OCI-LY3 (cell line): ENCODE measurements around the gene SERPINA10.

Experiments used
- EZH2phosphoT487 ChIP-seq: fragments of 200-600 bp; shearing (Covaris generic); IDR thresholded peaks from 2 replicates; pipeline ENCODE4 v1.6.1; 2018; ENCODE audit warnings: antibody characterized with exemption, mixed run types, low read depth
- TF ChIP-seq, protein P1 (sequence below): fragments of 200-600, 300-600 bp; sonication (generic); IDR thresholded peaks from 2 replicates; pipeline ENCODE4 v1.5.1; 2014; ENCODE audit warnings: antibody characterized with exemption, low read length, low read depth

DNA sequence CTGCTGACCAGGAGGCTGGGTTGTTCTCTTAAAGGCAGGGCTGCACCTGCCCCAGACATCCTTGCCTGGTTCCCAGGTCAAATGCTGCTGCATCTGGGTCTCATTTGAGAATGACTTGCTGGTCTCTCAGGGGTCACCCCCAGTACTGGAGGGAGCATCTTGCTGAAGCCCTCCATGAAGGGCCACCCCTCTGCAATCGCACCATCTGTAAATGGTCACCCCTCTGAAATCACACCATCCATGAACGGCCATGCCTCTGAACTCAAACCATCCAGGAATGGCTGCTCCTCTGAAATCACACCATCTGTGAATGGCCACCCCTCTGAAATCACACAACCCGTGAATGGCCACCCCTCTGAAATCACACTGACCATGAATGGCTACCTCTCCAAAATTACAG is 37.4 kb upstream of the SERPINA10 start:
- TF ChIP-seq, protein P1, sequence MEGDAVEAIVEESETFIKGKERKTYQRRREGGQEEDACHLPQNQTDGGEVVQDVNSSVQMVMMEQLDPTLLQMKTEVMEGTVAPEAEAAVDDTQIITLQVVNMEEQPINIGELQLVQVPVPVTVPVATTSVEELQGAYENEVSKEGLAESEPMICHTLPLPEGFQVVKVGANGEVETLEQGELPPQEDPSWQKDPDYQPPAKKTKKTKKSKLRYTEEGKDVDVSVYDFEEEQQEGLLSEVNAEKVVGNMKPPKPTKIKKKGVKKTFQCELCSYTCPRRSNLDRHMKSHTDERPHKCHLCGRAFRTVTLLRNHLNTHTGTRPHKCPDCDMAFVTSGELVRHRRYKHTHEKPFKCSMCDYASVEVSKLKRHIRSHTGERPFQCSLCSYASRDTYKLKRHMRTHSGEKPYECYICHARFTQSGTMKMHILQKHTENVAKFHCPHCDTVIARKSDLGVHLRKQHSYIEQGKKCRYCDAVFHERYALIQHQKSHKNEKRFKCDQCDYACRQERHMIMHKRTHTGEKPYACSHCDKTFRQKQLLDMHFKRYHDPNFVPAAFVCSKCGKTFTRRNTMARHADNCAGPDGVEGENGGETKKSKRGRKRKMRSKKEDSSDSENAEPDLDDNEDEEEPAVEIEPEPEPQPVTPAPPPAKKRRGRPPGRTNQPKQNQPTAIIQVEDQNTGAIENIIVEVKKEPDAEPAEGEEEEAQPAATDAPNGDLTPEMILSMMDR, result no peak
- TF ChIP-seq EZH2phosphoT487, result no peak
